ENCODE data around the gene ANP32B.

ANP32B gene

GRCh38 chr9:98054376-98054951, 71.3 kb downstream of the ANP32B start:
- no peak for DNase-seq (ENCODE audit: extremely low spot score)
- ChIA-PET CTCF (interaction anchor here (0.9 to 1.9 kb wide), 10 partner anchors 9 to 71 kb away, joined by 3 to 8 read pairs (median 3); partner anchors contain the start of gene ANP32B), POLR2A (interaction anchor here (1.3 kb wide), 1 partner anchor 9 kb away, joined by 3 read pairs; no protein-coding TSS in a partner anchor)
- TF ChIP-seq, protein P1, sequence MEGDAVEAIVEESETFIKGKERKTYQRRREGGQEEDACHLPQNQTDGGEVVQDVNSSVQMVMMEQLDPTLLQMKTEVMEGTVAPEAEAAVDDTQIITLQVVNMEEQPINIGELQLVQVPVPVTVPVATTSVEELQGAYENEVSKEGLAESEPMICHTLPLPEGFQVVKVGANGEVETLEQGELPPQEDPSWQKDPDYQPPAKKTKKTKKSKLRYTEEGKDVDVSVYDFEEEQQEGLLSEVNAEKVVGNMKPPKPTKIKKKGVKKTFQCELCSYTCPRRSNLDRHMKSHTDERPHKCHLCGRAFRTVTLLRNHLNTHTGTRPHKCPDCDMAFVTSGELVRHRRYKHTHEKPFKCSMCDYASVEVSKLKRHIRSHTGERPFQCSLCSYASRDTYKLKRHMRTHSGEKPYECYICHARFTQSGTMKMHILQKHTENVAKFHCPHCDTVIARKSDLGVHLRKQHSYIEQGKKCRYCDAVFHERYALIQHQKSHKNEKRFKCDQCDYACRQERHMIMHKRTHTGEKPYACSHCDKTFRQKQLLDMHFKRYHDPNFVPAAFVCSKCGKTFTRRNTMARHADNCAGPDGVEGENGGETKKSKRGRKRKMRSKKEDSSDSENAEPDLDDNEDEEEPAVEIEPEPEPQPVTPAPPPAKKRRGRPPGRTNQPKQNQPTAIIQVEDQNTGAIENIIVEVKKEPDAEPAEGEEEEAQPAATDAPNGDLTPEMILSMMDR (IDR thresholded peaks at IDR 0.05; ENCODE audit: control extremely low read depth, extremely low read depth, low read depth, missing control alignments), result no peak

GRCh38 chr9:98056269-98057137, 73.4 kb downstream of the ANP32B start, which contains the start of gene NANS:
Gene NANS, plus strand, starts transcription at chr9:98056732. Its CDS starts 77 bp downstream, at chr9:98056809.
- TF ChIP-seq, protein P1 (IDR thresholded peaks at IDR 0.05; ENCODE audit: control extremely low read depth, extremely low read depth, low read depth, missing control alignments), result no peak
- CTCF ChIA-PET, result interaction anchor here (1.0 to 4.9 kb wide), 13 partner anchors 9 to 135 kb away, joined by 3 to 22 read pairs (median 5); partner anchors contain the start of genes ANP32B and TRMO

DNA sequence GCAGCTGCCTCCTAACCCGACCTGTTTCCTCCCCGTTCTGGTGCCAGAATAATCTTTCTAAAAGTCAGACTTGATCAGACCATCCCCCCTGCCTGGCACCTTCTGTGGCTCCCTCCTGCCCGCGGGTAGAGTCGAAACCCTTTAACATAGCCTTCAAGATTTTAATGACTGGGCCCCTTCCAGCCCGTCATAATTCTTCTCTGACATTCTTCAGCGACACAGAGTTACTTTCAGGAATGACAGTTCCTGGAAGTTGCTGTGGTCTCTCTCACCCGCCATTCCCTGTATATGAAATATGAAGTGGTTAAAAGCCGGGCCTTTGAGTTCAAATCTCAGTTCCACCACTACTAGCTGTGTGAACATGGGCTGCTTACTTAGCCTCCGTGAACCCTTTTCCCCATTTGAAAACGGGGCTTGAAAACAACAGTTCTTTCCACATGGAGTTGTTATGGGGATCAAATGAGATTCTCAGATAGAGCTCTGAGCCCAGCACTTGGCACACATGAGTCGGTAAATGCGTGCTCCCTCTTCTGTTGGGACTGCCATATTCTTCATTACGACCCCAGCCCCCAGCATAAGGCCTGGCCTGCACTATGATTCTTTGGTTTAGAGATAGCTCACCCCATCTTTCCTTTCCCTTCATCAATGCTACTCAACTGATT, 74.1 kb downstream of the ANP32B start:
- POLR2A ChIA-PET, result interaction anchor here (0.6 to 2.2 kb wide), 7 partner anchors 10 to 418 kb away, joined by 4 to 19 read pairs (median 9); no protein-coding TSS in a partner anchor
- DNase-seq (ENCODE audit: extremely low spot score), result no peak
- CTCF ChIA-PET, result interaction anchor here (1.0 to 4.9 kb wide), 11 partner anchors 10 to 135 kb away, joined by 3 to 22 read pairs (median 6); partner anchors contain the start of genes ANP32B and TRMO
- TF ChIP-seq, protein P1 (IDR thresholded peaks at IDR 0.05; ENCODE audit: control extremely low read depth, extremely low read depth, low read depth, missing control alignments), result no peak

More at GRCh38 chr9:98056269-98057137, 73.4 kb downstream of the ANP32B start, which contains the start of gene NANS:
- DNase-seq (ENCODE audit: extremely low spot score), result peak; percentile 99
- POLR2A ChIA-PET, result interaction anchor here (0.6 to 2.2 kb wide), 14 partner anchors 9 to 199 kb away, joined by 3 to 19 read pairs (median 6); partner anchors contain the start of genes ANP32B and TBC1D2

- no peak for DNase-seq (ENCODE audit: extremely low spot score)
- POLR2A ChIA-PET, result no interaction called here
- TF ChIP-seq, protein P1 (IDR thresholded peaks at IDR 0.05; ENCODE audit: control extremely low read depth, extremely low read depth, low read depth, missing control alignments), result no peak
- CTCF ChIA-PET, result interaction anchor here (1.2 kb wide), 1 partner anchor 15 kb away, joined by 3 read pairs; no protein-coding TSS in a partner anchor
These were observed 79.0 kb downstream of the ANP32B start for GRCh38 chr9:98062161-98062560.

DNA sequence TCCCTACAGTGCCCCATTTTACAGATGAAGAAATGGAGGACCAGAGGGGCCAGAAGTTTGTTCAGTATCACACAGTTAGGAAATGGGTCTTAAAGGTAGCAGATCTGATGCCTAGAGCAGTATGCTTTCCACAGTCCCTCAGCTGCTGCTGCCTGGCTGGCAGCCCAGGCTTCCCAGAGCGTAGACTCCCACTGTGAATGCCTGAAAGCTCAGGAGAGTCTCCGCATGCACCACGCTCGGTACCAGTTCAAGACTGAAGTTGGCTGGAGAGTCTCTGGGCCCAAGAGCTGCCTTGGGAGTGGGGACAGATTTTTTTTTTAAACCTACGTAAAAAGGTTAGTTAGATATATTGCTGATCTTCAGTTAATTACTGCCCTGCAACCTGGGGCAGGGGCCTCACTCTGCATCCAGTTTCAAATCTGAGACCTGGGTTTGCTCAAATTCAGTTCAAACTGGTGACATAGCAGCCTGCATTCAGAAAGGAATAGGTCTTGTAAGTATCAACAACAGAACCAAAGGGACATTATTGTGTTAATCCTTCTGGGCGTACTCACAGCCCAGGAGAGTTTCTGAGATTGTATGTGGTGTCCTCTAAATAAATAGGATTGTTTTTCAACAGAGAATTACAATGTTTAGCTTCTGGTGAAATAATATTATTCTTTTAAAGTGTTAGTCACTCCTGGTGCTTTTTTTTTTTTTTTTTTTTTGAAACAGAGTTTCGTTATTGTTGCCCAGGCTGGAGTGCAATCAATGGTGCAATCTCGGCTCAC, 81.7 kb downstream of the ANP32B start:
- POLR2A ChIA-PET, result interaction anchor here (0.7 kb wide), 1 partner anchor 385 kb away, joined by 8 read pairs; no protein-coding TSS in a partner anchor
- CTCF ChIA-PET, result interaction anchor here (2.6 kb wide), 1 partner anchor 9 kb away, joined by 13 read pairs; no protein-coding TSS in a partner anchor
- TF ChIP-seq, protein P1 (IDR thresholded peaks at IDR 0.05; ENCODE audit: control extremely low read depth, extremely low read depth, low read depth, missing control alignments), result no peak
- no peak for DNase-seq (ENCODE audit: extremely low spot score)

Data from GM10248 (cell line).